Raji (cell line): Measurements from ENCODE around the gene STK39.

Experiments used
- POLR2A ChIP-seq: IDR thresholded peaks from 2 replicates; pipeline ENCODE4 v1.6.1; 2011; ENCODE audit warnings: low read depth, low read length, control low read depth; ENCODE audit not compliant: insufficient read depth

STK39 gene

DNA sequence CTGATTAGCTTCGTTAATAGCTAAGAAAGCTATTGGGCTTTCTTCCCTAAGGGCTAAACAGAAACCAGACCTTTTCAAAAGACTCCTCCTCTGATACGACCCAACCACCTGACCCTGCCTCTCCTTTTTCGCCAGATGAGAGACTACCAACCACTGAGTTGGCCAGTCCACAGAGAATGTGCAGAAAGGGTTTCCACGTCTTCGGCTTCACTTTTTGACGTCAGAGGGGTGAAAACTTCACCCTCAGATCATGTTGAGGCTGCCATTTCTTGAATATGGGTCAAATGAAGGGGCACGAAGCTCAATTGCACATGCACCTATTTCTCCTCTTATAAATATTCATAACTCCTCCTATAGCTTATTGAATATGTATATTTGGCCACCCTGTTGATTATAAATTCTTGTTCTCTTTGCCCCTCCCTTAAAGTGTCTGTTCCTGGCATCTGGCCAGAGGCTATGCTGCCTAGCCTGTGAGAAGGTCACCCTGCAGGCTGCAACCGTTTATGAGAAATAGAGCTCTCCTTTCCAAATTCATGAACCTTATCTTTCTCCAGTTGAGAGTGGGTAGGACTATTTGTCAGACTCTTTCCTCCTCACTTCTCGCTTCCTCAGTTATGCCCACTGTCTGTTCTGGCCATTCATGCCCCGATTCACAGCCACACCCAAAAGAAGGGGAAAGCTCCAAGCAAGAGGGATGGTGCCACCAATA, 301.6 kb downstream of the STK39 start:
- TF ChIP-seq POLR2A: no peak

DNA sequence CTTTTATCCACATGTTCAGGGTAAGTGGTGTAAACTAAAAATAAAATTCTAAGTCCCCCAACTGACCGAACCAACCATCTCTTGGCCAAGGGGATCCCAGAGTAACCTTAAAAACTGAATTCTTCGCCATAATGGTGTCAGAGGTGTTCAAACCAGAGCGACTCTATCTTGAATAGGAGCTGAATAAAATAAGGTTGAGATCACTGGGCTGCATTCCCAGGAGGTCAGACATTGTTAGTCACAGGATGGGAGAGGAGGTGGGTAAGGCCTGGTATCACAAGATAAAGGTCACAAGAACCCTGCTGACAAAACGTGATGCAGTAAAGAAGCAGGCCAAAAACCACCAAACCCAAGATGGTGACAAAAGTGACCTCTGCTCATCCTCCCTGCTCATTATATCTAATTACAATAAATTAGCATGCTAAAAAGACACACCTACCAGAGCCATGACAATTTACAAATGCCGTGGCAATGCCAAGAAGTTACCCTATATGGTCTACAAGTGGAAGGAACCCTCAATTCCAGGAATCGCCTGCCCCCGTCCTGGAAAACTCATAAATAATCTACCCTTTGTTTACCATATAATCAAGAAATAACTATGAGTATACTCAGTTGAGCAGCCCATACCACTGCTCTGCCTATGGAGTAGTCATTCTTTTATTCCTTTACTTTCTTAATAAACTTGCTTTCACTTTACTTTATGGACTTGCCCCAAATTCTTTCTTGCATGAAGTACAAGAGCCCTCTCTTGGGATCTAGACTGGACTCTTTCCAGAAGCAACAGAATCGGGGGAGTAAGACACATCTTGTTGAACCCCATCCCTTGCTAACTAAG, 302.4 kb downstream of the STK39 start:
- no peak for TF ChIP-seq POLR2A

DNA sequence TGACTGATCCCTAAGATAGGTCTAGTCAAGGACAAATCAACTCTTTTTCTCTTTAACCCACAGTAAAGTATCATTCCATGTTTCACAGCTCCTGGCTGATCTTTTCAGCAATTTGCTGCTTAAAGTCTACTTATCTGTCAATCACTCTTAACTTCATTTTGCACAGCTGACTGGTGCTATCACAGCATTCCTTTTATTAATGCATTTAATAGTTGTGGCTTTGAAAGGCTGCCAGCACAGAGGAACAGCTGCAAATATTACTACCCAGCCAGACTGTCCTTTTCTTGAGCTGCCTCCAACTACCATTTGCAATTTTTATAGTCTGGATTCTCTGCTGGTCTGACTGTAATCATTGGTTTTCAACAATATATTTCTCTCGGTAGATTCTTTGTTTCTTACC, 303.5 kb downstream of the STK39 start:
- TF ChIP-seq POLR2A: no peak

DNA sequence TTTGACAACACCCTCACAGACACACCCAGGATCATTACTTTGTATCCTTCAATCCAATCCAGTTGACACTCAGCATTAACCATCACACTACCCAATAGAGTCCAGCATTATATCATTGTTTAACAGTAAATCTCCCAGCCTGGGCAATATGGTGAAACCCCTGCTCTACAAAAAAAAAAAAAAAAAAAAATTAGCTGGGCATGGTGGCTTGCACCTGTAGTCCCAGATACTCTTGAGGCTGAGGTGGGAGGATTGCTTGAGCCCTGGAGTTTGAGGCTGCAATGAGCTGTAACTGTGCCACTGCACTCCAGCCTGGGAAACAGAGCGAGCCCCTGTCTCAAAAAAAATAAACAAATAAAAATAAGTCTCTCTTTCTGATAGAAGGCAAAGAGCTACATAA, 304.0 kb downstream of the STK39 start:
- no peak for TF ChIP-seq POLR2A

DNA sequence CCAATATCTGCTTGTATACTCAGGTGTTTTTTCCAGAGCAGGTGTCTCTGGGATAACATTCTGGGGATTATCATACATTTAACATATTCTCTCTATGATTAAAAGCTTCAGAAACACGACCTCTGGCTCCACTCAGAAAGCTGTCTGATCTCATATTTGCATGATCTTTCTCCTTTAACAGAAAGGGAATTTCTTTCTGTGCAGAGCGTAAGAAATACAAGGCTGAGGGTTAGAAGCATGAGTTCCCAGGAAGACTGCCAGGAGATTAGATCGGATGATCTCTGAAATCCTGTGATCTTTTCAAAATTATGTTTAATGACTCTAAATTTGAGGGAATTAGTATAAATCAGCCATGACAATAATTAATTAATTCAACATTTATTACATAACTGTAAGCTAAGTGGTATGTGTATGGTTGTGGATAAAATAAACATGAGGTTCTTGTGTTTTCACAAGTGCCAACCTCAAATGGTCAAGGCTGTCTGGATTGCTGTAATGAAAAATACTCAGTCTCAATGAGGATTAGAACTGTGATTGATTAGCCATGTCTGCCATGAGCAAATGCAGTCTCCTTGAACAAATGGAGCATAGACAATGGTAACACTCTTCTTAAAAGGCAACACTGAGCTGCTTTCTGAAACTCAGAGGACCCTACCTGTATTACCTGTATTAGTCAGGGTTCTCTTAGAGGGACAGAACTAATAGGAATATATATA, 304.9 kb downstream of the STK39 start:
- TF ChIP-seq POLR2A: no peak

DNA sequence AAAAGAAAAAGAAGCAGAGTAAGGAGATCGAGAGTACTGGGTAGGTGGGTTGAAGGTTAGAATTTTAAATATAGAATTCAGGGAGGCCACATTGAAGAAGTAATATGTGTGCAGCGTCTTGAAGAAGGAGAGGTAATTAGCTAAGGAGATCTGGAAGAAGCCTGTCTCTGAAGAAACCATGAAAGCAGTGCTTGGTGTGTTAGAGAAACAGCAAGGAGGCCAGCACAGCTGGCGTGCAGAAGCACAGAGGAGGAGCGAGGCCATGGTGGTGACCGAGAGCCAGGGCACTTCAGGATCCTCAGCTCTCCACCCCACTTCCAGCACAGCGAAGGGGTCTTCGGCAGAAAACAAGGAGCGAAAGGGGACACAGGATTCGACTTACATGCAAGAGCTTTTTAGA, 305.8 kb downstream of the STK39 start:
- no peak for TF ChIP-seq POLR2A

DNA sequence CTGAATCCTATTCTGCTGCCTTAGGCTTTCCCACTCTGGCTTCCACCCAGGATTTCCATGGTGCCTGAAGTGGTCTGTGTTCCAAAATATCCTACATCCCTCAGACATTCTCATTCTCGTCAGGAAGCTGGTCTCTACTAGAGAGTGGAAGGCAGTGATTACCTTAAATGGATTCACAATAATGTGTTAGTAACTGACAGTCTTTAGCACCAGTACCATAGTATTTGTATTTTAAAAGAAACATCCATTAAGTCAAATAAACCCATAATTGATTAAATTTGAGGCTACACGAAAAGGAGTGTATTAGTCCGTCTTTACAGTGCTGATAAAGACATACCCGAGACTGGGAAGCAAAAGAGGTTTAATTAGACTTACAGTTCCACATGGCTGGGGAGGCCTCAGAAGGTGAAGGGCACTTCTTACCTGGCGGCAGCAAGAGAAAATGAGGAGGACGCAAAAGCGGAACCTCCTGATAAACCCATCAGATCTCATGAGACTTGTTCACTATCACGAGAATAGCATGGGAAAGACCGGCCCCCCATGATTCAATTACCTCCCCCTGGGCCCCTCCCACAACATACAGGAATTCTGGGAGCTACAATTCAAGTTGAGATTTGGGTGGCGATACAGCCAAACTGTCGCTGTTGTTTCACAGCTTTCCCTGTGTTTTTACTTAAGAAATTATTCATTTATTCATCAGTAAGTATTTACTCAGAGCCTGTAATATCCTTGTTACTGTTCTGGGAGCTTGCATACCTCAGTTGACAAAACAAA, 306.5 kb downstream of the STK39 start:
- no peak for TF ChIP-seq POLR2A

DNA sequence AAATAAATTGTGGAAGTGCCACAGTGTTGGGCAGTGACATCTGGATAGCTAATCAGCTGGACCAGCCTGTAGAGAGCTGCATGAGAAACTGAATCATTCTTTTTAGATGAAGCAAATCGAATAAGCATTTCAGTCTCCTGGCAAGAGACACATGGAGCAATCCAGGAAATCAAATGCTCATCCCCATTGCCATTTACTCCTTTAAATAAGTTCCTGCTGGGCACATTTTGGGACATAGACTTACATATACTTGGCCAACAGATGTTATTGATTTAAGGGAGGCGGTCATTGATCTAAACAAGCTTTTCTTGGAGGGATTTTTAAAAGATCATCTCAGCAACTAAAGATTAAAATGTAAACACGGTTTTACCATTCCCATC, 307.1 kb downstream of the STK39 start:
- no peak for TF ChIP-seq POLR2A

DNA sequence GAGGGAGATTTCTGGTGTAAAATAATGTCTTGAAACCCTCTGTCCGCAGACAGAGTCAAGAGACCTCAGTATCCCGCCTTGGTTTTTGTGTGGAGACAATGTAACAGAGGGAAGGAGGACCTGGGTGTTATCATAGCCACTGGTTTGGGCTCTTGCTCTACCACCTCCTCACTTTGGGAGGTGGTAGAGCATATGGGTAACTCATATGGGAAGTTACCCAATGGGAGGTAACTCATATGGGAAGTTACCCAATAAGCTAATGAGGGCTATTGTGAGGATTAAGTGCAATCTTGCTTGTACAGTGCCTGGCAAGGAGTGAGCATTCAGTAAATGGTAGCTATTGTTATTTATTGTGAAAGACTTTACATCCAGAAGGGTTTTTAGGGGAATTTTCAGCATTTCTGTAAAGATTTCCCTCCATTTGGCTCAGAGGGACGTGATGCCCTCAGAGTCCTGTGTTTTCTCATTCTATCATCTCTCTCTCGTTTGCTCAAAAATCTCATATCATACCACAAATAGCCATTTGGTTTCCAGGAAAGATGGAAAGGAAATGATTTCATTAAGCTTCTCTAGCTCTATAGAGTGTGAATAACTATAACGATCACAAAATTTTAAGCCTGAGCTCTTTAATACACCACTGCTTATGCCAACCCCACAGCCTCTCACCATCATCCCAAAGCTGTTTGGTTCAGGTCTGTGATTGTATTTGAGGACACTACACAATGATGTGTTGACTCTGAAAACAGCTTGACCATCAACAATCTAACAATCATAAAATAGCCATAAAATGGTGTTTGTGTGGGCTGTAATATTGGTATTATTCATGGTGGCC, 307.7 kb downstream of the STK39 start:
- no peak for TF ChIP-seq POLR2A

DNA sequence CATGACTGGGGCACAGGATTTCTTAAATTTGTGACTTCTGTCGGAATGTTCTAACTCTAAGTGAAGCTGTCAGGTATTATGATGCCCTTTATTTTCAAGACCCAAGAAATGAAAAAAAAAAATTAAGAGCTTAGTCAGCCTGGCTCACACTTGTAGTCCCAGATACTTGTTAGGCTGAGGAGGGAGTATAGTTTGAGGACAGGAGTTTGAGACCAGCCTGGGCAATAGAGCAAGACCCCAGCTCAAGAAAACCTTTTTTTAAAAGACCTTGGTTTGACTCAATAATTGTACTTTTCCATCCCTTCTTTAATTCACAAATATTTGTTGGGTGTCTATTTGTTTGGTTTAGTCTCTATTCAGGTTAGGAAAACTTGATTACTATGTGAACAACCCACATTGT, 310.0 kb downstream of the STK39 start:
- no peak for TF ChIP-seq POLR2A

DNA sequence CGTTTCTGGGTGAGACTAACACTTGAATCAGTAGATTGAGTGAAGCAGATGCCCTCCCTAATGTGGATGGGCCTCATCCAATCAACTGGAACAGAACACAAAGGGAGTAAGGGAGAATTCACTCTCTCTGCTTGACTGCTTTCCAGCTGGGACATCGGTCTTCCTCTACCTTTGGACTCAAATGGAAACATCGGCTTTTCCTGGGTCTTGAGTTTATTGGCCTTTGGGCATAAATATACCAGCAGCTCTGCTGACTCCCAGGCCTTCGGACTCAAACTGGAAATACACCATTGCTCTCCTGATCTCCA, 311.6 kb downstream of the STK39 start:
- no peak for TF ChIP-seq POLR2A

DNA sequence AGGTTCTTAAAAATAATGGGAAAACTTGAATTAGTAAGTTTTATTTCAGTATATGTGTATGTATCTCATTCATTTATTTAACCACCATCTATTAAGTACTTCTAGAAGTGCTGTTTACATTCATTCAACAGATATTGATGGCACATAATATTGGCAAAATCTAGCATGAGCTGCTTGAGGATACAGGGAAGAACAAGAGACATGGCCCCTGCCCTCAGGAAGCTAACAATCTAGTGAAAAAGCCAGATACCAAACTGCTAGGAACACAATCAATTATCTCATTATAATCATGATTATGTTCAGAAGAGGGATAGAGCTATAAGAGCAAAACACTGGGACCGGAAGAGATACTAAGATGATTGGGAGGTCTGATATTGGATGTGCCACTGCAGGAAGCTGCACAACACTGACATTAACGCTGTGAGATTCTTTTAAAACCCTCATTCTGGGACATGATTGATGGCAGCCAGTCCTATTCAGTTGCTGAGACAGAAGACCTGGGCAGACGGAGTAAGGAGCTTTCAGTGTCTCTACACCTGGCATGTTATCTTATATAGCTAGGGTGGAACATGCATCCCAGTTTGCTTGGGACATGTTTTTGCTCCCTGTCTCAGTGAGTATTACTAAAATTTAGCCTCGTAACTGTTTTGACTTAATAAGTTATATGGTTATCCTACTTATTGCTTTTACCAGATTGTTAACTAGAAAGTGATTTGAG, 314.1 kb downstream of the STK39 start:
- TF ChIP-seq POLR2A: no peak

DNA sequence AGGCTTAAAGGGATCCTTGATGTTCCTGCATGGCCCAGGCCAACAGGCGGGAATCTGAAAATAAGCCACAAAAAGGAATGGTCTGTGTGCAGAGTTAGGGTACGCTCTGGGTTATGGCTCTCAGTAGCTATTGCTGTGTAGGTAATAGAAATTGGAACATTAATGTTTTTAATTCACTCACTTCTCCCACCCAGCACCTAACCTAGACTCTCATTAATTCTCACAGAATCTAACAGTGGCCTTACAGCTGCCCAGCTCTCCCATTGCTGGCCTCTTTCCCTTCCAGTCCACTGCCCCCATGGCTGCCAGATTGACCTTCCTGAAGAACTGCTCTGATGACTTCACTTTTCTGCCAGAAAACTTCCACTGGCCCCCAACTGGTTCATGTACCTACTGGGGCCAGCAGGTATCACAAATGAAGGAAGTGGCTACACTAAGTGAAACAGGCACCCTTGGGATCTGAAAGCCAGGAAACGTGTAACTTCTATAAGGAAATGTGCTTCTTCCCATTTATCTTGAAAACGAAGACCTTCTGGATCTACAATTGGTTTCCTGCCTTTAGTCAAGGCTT, 315.2 kb downstream of the STK39 start:
- no peak for TF ChIP-seq POLR2A
